GM21447 (cell line): Measurements from ENCODE around the gene WDR27.
"Not testable (repeated sequence)": the region's sequence is repeated elsewhere in the genome, so short reads cannot be mapped to it uniquely, and the experiment has no call there.

ENCODE experiments used
- ATAC-seq: cut with Tn5 transposase; IDR thresholded peaks from one replicate; pipeline ENCODE4 v1.9.1; 2021; ENCODE audit not compliant: unreplicated experiment

WDR27 gene

GRCh38 chr6:169618526-169619490 lies 83.0 kb downstream of the WDR27 start:
- ATAC-seq: no peak

GRCh38 chr6:169617562-169617961 lies 84.3 kb downstream of the WDR27 start:
- no peak for ATAC-seq

DNA sequence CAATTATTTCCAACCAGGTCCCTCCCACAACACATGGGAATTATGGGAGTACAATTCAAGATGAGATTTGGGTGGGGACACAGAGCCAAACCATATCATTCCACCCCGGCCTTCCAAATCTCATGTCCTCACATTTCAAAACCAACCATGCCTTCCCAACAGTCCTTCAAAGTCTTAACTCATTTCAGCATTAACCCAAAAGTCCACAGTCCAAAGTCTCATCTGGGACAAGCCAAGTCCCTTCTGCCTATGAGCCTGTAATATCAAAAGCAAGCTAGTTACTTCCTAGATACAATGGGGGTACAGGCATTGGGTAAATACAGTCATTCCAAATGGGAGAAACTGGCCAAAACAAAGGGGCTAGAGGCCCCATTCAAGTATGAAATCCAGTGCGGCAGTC lies 93.2 kb downstream of the WDR27 start:
- not testable (repeated sequence) for ATAC-seq

GRCh38 chr6:169604076-169604475 lies 97.8 kb downstream of the WDR27 start:
- no peak for ATAC-seq

DNA sequence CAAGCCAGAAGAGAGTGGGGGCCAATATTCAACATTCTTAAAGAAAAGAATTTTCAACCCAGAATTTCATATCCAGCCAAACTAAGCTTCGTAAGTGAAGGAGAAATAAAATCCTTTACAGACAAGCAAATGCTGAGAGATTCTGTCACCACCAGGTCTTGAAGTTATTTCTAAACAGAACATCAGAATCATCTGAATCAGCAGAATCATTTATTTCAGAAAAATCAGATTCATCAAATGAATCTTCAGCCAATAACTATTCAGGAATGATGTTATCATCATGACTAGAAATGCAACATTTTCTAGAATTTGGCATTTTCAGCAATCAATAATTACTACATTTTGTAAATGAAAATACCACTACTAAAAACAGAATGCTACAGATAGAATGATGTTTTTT lies 100.7 kb downstream of the WDR27 start:
- not testable (repeated sequence) for ATAC-seq

DNA sequence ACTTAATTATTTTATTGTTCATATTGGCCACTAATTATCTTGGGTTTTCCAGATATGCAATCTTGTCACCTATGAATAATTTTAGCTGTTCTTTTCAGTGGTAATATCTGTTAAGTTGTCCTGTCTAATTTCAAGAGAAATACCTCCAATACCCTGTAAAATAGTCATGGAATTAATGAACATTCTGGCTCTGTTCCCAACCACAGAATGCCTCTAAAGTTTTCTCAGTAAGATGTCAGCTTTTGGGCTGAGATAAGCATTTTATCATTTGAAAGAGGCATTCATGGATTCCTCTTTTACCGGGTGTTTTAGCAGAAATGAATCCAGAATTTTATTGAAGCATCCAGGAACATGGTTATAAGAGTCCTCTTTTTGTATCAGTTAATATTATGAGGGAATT lies 109.3 kb downstream of the WDR27 start:
- no peak for ATAC-seq

GRCh38 chr6:169591616-169592015 lies 110.2 kb downstream of the WDR27 start:
- no peak for ATAC-seq

GRCh38 chr6:169590376-169590939 lies 111.4 kb downstream of the WDR27 start:
- no peak for ATAC-seq

- ATAC-seq: peak; percentile 52
These were observed 112.1 kb downstream of the WDR27 start for GRCh38 chr6:169589699-169590257.

GRCh38 chr6:169589293-169589692 lies 112.5 kb downstream of the WDR27 start:
- peak; percentile 92 for ATAC-seq

- no peak for ATAC-seq
These were observed 113.9 kb downstream of the WDR27 start for GRCh38 chr6:169587975-169588374.

DNA sequence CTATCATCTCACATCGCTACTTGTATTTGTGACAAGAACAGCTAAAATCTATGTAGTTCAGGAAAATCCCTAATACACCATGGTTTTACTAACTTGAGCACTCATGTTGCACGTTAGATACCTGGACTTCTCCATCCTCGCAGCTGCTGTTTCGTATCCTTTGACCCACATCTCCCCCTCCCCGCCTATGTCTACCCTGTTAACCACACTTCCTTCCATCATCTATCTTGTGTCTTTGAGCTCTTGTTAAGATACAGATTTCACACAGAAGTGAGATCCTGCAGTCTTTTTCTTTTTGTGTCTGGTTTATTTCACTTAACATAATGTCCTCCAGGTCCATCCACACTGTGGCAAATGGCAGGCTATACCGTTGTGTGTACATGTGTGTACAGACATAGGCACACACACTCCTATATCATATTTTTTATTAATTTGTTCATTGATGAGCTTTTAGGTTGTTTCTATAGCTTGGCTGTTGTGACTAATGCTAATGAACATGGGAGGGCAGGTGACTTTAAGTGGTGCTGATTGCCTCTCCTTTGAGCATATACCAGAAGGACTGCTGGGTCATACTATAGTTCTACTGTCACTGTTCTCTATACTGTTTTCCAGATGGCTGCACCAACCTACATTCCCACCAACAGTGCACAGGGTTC lies 117.8 kb downstream of the WDR27 start:
- ATAC-seq: no peak

- ATAC-seq: no peak
These were observed 122.3 kb downstream of the WDR27 start for GRCh38 chr6:169579407-169580111.

DNA sequence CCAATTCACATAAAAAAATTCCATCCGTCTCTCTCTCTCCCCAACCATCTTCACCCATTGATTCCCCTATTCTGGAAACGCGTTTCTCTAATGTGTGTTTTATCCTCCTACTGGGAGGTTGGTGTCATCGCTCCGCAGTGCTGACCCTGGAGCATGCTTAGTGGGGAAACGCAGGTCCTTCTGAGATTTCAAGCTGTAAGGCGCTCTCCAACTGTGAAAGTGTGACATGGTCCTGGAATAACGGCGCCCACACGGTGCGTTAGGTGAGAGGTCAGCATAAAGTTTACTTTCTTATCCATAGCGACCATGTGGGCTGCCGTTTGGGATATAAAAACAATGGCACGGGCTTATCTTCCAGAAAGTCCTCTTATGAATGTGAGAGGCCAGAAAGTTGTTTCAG lies 123.9 kb downstream of the WDR27 start:
- ATAC-seq: no peak

- no peak for ATAC-seq
These were observed 124.6 kb downstream of the WDR27 start for GRCh38 chr6:169577236-169577635.

DNA sequence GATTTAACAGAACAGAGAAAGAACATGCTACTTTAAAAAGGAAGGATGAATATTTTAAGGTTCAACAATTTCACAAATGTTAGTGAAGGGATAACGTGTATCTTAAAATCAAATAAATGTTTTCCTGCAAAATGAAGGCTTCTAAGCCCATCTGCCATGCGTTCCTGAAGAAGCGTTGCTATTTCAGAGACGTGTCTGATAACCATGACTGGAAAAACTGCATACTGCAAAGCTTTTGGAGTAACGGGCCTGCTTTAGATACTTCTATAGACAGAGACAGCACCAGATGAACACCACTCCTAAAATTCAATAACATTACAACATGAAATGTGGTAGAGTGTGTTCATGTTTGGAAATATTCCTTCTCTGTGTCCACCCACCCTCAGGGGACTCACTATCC lies 126.0 kb downstream of the WDR27 start:
- no peak for ATAC-seq

- ATAC-seq: no peak
These were observed 126.5 kb downstream of the WDR27 start for GRCh38 chr6:169575365-169575764.

DNA sequence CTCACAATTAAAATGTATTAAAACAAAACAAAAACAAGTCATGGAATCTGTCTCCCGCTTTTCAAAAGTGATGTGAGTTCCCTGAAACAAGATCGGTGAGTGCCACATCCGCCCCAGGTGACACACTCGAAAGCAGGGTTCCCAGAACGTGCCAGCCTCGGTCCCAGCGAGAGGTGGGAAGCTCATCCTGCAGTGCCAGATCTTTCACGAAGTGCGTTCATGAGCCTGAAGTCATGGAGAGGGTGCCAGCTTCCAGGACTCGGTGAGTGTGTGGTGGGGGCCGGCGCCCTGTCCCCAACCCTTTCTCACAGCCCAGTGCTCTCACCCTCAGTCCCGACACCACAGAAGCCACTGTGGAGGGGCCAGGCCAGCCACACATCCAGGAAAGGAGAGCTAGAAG lies 127.4 kb downstream of the WDR27 start:
- no peak for ATAC-seq

- ATAC-seq: no peak
These were observed 127.9 kb downstream of the WDR27 start for GRCh38 chr6:169573883-169574282.

DNA sequence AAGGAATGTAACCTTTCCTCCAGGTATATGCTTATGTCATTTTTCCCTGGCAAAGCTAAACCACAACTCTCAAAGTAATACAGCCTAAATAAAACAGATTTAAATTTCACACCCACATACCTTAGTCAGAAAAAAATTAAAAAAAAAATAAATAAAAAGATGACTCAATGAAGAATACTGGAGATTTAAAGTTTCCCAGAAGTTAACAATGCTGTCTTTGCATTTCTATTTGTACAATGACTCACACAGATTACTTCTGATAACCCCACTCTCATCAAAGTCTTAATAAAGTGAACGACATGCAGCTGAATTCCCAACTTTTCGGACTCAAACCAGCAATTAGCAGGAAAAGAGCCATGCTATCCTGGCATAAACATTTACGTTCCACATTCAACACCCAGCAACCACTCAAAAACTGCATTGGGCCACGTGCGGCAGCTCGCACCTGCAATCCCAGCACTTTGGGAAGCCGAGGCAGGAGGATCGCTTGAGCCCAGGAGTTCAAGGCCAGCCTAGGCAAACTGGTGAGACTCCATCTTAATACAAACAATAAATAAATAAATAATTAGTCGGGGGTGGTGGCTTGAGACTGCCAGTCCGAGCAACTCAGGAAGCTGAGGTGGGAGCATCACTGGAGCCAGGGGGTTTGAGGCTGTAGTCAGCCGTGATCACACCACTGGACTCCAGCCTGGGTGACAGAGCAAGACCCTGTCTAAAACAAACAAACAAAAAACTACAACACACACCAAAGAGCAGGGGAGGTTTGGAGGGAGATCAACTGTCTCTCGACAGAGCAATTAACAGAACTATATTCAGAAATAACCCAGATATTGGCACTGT lies 130.5 kb downstream of the WDR27 start:
- no peak for ATAC-seq
